EH (cell line): ENCODE results near the gene LRPAP1.
A peak's percentile ranks its signal among the peaks of the same experiment; 100 is the strongest.

Source experiments
- DNase-seq: peaks from one replicate; pipeline ENCODE4 v3.0.0-alpha.2; 2015; ENCODE audit warnings: low read depth

LRPAP1 gene

GRCh38 chr4:3501126-3501824 lies 30.9 kb downstream of the LRPAP1 start:
- no peak for DNase-seq

- DNase-seq: no peak
Measured at GRCh38 chr4:3500634-3501101, 31.6 kb downstream of the LRPAP1 start.

- no peak for DNase-seq
Measured at GRCh38 chr4:3500111-3500510, 32.1 kb downstream of the LRPAP1 start.

- no peak for DNase-seq
Measured at GRCh38 chr4:3499710-3500109, 32.5 kb downstream of the LRPAP1 start.

- no peak for DNase-seq
Measured at GRCh38 chr4:3498901-3499510, 33.2 kb downstream of the LRPAP1 start.

- no peak for DNase-seq
Measured at GRCh38 chr4:3498407-3498806, 33.8 kb downstream of the LRPAP1 start.

- DNase-seq: no peak
Measured at GRCh38 chr4:3497523-3498389, 34.5 kb downstream of the LRPAP1 start.

GRCh38 chr4:3497095-3497494 lies 35.1 kb downstream of the LRPAP1 start:
- DNase-seq: no peak

GRCh38 chr4:3496021-3496420 lies 36.2 kb downstream of the LRPAP1 start:
- no peak for DNase-seq

GRCh38 chr4:3495204-3495975 lies 36.8 kb downstream of the LRPAP1 start:
- no peak for DNase-seq

- DNase-seq: no peak
Measured at GRCh38 chr4:3494462-3494871, 37.8 kb downstream of the LRPAP1 start.

- DNase-seq: no peak
Measured at GRCh38 chr4:3493720-3494461, 38.3 kb downstream of the LRPAP1 start.

GRCh38 chr4:3492741-3493719 lies 39.2 kb downstream of the LRPAP1 start:
- no peak for DNase-seq

GRCh38 chr4:3491681-3492405 lies 40.4 kb downstream of the LRPAP1 start:
- peak; percentile 56 for DNase-seq

GRCh38 chr4:3489451-3489962 lies 42.7 kb downstream of the LRPAP1 start:
- no peak for DNase-seq

- DNase-seq: no peak
Measured at GRCh38 chr4:3488820-3489219, 43.4 kb downstream of the LRPAP1 start.

- no peak for DNase-seq
Measured at GRCh38 chr4:3487861-3488260, 44.4 kb downstream of the LRPAP1 start.

GRCh38 chr4:3486541-3487540 lies 45.4 kb downstream of the LRPAP1 start:
- no peak for DNase-seq
